ENCODE measurements around the gene ABCE1. TPM values are rescaled to one million over a fixed set of nuclear protein-coding genes. Genes with fewer than 3 reads are reported as not detected.

Gene ABCE1
- total RNA-seq, result 10 to 100 TPM; 14.4 to 57.7 (median 28.9) TPM
- long read RNA-seq, partial matches to known transcripts, result 3 of 4 reads
- long read RNA-seq, other reads (novel, unspliced or antisense), result 0 of 4 reads

GRCh38 chr4:145097821-145098674 lies at the start of gene ABCE1, which contains the start of gene ANAPC10:
Gene ABCE1, plus strand, starts transcription at chr4:145098311. Its CDS starts 6,102 bp downstream, at chr4:145104413.
Gene ANAPC10, minus strand, starts transcription at chr4:145098196. Its CDS starts 2,097 bp downstream, at chr4:145096099.
- Histone ChIP-seq H3K36me3 (peaks cover 0 to 16% (median 2%) of the 10 kb centered on the region in 4 donors), H3K27me3 (no peaks in the 10 kb centered on the region), H3K9me3 (no peaks in the 10 kb centered on the region), H3K4me1 (peaks cover 0 to 31% (median 14%) of the 10 kb centered on the region in 4 donors), H3K4me3 (peak within 1 kb of the TSS; percentile 71 to 75 (median 74)), H3K27ac (peak within 1 kb of the TSS; percentile 84 to 94 (median 92))
- under 1% methylated on average over 38 of the region's 67 CpGs for WGBS (ENCODE audit: insufficient coverage, low coverage, low lambda C conversion rate, missing lambda C conversion rate)
- peak; percentile 92 to 98 (median 94) for ATAC-seq
- TF ChIP-seq CTCF (IDR thresholded peaks at IDR 0.05) (peak in 3 of 4 donors; percentile 14 to 35 (median 23)), POLR2A (IDR thresholded peaks at IDR 0.05) (peak; percentile 65)
- peak; percentile 94 to 97 (median 95) for DNase-seq
- intact Hi-C loops (cut with DNase I), result no loop called here

- TF ChIP-seq CTCF (IDR thresholded peaks at IDR 0.05), result no peak
- TF ChIP-seq POLR2A (IDR thresholded peaks at IDR 0.05), result no peak
- Histone ChIP-seq H3K9me3 (no peaks in the 10 kb centered on the region), H3K4me3 (no peak overlapping the region), H3K27me3 (no peaks in the 10 kb centered on the region), H3K27ac (no peak overlapping the region), H3K36me3 (no peaks in the 10 kb centered on the region), H3K4me1 (no peaks in the 10 kb centered on the region)
- intact Hi-C loops (cut with DNase I), result no loop called here
- DNase-seq (no peak), ATAC-seq (no peak)
Observed at GRCh38 chr4:145048817-145049216, 49.3 kb upstream of the ABCE1 start.

- Histone ChIP-seq H3K4me3 (no peak overlapping the region), H3K27me3 (no peaks in the 10 kb centered on the region), H3K36me3 (no peaks in the 10 kb centered on the region), H3K4me1 (no peaks in the 10 kb centered on the region), H3K27ac (no peak overlapping the region), H3K9me3 (no peaks in the 10 kb centered on the region)
- no peak for ATAC-seq
- DNase-seq, result no peak
- 83% methylated on average over 1 of the region's 1 CpG for WGBS (ENCODE audit: insufficient coverage, low coverage, low lambda C conversion rate, missing lambda C conversion rate)
- TF ChIP-seq POLR2A (IDR thresholded peaks at IDR 0.05), result no peak
- TF ChIP-seq CTCF (IDR thresholded peaks at IDR 0.05), result no peak
- intact Hi-C loops (cut with DNase I), result no loop called here
Observed at GRCh38 chr4:145049241-145049640, 48.9 kb upstream of the ABCE1 start.

GRCh38 chr4:145055533-145056257 lies 42.4 kb upstream of the ABCE1 start:
- intact Hi-C loops (cut with DNase I), result loop anchor here in 1 of 2 donors (10.0 kb wide), 1 partner anchor 881 kb away; no protein-coding TSS in a partner anchor

More at GRCh38 chr4:145055533-145056257, 42.4 kb upstream of the ABCE1 start:
- Histone ChIP-seq H3K27me3 (no peaks in the 10 kb centered on the region), H3K4me1 (no peaks in the 10 kb centered on the region), H3K9me3 (no peaks in the 10 kb centered on the region), H3K27ac (no peak overlapping the region), H3K4me3 (no peak overlapping the region), H3K36me3 (no peaks in the 10 kb centered on the region)
- DNase-seq, result no peak
- 97% methylated on average over 5 of the region's 5 CpGs for WGBS (ENCODE audit: insufficient coverage, low coverage, low lambda C conversion rate, missing lambda C conversion rate)
- TF ChIP-seq CTCF (IDR thresholded peaks at IDR 0.05) (no peak), POLR2A (IDR thresholded peaks at IDR 0.05) (no peak)
- ATAC-seq, result no peak

Measured in right lobe of liver (tissue), 6 donors.